DOHH2 (cell line): ENCODE results near the gene OLFML2A.

Experiments used
- CTCF ChIP-seq: fragments of 200-600 bp; sonication (generic); IDR thresholded peaks from one replicate; pipeline ENCODE4 v1.5.1; 2014; ENCODE audit warnings: antibody characterized with exemption, mild to moderate bottlenecking, low read depth, low read length; ENCODE audit not compliant: poor library complexity, severe bottlenecking
- EZH2phosphoT487 ChIP-seq: fragments of 200-600 bp; sonication (generic); IDR thresholded peaks from 2 replicates; pipeline ENCODE4 v1.6.1; 2017; ENCODE audit warnings: borderline replicate concordance, mild to moderate bottlenecking, antibody characterized with exemption, low read length, moderate library complexity, mixed read lengths

DNA sequence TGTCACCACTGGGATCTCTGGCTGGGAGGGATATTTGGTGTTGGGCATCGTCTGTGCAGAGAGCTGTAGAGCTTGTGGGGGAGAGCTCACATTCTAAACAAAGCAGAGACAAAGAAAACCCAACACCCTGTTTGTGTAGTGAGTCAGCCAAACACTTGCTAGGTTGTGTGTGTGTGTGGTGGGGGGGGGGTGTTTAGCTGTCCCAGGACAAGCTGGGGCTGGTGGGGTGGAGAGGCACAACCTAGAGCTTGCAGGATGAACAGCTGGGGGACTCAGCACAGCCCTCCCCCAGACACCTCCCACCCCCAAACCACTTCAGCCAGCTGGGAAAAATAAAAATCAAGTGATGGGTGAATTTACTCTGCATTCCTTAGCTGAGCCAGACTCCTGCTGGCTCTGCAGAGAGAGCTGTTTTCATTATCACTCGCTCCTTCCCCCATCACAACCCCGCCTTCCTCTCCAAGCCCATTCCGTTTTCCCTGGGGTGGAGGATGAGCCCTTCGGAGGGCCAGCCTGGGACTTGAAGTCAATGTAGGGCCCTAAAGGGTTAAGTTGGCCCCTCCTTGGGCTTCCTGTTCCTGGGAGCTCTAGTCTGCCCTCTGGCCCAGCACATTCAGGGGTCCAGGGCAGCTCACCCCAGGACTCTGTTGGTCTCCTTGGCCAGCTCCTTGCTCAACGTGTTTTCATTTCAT lies 2.6 kb downstream of the OLFML2A start:
- TF ChIP-seq CTCF, result no peak
- TF ChIP-seq EZH2phosphoT487, result no peak
